ENCODE data around the gene FYCO1.

DNA sequence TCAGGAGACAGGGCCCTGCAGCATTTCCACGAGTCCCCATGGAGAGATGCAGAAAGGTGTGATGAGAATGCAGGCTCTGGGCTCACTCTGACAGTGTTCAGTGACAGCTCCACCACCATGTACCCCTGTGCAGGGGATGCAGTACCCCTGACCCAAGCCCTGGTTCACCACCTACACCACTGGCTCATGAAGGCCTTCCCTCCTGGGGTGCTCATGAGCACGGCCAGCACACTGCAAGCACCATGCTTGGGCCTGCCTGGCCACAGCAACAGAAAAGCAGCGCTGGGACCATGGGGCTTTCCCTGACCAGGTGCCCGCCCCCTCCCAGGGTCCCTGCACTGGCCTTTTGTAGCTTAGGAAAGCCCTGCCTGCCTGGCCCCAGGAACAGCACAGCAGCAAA lies 46.2 kb downstream of the FYCO1 start:
- TF ChIP-seq BCL11A (IDR thresholded peaks at IDR 0.05; ENCODE audit: low read depth, low read length) (no peak), NR2C1 (IDR thresholded peaks at IDR 0.05) (no peak), RCOR1 (conservative IDR thresholded peaks at IDR 0.05; ENCODE audit: low read depth, low read length) (no peak), CTCF (IDR thresholded peaks at IDR 0.05 in 2 of 3, conservative IDR thresholded peaks at IDR 0.05 in 1 of 3; ENCODE audit: control insufficient read depth in 2 of 3, extremely low read depth in 1 of 3, insufficient read depth in 1 of 3, low read depth in 3 of 3, low read length in 3 of 3) (no peak), TCF3 (IDR thresholded peaks at IDR 0.05; ENCODE audit: borderline replicate concordance, insufficient read depth, low read depth, low read length) (no peak), ESRRA (IDR thresholded peaks at IDR 0.05; ENCODE audit: low read length) (no peak)
- TF ChIP-seq, protein P1, sequence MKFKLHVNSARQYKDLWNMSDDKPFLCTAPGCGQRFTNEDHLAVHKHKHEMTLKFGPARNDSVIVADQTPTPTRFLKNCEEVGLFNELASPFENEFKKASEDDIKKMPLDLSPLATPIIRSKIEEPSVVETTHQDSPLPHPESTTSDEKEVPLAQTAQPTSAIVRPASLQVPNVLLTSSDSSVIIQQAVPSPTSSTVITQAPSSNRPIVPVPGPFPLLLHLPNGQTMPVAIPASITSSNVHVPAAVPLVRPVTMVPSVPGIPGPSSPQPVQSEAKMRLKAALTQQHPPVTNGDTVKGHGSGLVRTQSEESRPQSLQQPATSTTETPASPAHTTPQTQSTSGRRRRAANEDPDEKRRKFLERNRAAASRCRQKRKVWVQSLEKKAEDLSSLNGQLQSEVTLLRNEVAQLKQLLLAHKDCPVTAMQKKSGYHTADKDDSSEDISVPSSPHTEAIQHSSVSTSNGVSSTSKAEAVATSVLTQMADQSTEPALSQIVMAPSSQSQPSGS (IDR thresholded peaks at IDR 0.05; ENCODE audit: low read length) = no peak

Measured in GM12878 (cell line).